ENCODE measurements around the gene WHRN.
A peak's percentile ranks its signal among the peaks of the same experiment; 100 is the strongest.

Gene WHRN

DNA sequence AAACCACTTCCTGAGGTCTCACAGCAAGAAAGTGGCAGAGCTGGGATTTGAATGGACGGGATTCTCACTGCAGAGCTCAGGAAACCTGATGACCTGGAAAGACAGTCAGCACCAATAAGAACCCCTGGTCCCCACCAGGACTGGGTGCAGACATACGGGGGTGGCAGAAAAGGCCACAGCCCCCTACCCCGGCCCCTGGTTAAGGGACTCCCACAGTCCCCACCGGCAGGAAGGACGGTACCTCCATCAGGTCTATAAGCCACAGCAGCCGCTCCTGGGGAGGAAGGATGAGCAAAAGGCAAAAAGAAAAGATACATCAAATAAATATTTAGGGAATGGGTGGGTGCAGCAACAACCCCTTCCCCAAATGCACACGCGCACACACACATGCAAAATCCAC, 85.5 kb downstream of the WHRN start:
- DNase-seq (ENCODE audit: low spot score) = no peak

DNA sequence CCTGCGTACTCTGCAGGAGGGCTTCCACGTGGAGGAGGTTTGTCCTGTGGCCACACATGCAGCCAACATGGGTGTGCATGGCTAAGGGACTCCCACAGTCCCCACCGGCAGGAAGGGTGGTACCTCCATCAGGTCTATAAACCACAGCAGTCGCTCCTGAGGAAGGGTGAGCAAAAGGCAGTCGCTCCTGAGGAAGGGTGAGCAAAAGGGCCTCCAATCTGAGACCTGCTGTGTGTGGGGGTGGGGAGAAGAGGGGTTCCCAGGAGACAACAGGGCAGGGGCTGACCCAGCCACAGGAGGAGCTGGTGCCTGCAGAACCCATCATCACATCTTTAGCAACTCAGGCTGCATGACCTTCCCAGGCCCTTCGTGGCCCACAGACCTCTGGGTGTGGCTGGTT, 87.2 kb downstream of the WHRN start:
- no peak for DNase-seq (ENCODE audit: low spot score)

DNA sequence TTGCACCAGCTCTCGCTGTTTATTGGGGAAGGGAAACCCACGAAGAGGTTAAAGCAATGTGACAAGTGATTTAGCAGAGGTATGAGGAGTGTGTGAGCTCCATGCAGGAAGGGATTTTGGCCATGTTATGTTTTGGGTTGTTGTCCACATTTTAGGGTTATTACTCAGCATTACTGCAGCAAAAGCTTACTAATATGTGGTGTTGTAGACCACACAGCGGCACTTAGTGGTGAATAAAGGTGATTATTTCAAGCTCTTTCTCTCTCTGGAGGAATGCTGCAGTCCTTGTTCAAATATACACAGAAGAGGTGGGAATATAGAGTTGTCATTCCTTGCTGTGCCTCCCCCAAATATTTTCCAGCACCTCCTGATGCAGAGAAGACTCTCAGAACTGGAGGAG, 87.8 kb downstream of the WHRN start:
- DNase-seq (ENCODE audit: low spot score) = no peak

DNA sequence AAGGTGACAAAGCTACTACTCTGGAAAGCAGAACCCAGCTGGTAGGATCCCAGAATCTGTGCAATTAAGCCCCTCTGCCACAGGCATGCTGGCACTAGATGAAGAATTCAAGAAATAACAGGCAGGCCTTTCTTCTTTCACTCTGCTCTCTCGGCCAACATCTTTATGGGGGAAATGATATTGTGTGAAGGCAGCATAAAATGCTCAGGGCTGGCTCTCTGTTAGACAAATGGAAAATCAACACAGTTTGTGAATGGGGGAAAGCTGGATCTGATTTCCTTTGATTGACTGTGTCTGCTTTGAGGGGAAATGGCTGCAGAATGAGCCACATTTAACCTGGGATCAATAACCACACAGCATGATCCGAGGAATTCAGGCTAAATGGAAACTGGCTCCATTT, 88.4 kb downstream of the WHRN start:
- DNase-seq (ENCODE audit: low spot score) = no peak

DNA sequence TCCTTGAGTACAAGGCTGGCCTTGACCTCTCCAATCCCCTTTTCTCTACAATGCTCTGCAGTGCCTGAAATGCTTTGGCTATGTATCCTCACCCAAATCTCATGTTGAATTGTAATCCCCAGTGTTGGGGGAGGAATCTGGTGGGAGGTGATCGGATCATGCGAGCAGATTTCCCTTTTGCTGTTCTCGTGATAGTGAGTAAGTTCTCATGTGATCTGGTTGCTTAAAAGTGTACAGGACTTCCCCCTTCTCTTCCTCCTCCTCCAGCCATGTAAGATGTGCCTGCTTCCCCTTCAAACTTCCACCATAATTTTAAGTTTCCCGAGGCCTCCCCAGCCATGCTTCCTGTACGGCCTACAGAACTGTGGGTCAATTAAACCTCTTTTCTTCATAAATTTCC, 89.0 kb downstream of the WHRN start:
- DNase-seq (ENCODE audit: low spot score) = no peak

DNA sequence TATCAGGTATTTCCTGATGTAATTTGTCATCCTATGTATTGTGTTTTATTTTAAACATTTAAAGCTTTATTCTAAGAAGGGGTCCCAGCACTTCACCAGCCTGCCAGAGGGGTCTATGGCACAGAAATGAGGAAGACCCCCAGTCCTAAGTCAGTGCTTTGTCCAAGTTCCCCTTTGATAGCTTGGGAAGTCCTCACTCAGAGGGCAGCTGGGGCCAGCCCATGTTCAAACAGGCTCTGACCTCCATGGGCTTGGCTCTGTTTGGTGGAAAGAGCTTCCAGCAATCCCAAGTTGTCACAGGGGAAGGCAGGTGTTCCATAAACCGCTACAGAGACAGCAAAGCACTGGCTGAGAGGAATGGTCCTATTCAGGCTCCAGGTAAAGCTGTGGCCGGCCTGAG, 90.9 kb downstream of the WHRN start:
- no peak for DNase-seq (ENCODE audit: low spot score)

DNA sequence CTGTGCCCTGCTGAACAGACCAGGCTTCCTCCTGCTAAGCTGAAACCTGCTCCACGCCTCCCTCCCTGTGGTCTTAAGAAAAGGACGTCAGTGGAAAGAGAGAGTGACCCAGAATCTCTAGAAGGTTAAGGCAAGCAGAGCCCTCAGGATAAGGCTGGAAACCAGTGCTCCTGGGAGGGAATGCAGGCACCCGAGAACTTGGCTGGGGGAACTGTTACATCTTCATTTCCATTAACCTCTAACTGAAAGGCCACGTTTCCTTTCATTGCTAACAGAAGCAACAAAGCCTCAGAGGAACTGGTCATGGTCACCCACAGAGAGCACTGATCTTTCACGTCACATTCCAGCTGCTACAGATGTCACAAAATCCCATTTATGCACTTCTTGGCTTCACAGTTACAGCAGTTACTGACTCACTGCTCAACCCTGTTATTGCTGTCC, 91.4 kb downstream of the WHRN start:
- no peak for DNase-seq (ENCODE audit: low spot score)

DNA sequence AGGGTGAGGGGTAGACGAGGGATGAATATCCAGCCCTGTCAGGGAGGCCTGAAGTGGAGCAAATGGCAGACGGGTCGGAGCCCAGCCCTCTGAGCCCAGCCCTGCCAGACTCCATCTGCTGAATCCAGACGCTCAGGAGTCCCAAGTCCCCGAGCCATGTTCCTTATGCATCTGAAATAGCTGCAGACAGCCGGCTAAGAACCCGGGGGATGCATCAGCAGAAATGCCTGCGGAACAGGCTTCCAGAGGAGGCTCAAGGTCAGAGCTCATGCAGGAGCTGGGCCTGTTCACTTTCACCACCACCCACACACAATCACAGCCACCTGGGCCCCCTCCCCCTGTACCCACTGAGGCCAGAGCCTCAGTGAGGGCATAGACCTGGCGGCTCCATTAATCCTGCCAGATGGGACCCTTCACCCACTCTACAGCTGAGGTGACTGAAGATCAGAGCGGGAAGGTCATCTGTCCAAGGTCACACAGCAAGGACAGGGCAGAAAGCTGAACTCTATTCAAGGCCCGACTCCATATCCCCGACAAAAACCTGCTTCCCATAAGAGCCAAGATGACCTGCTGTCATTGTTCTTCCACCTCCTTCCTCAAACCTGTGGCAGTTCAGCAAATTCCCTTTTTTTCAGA, 93.1 kb downstream of the WHRN start:
- no peak for DNase-seq (ENCODE audit: low spot score)

DNA sequence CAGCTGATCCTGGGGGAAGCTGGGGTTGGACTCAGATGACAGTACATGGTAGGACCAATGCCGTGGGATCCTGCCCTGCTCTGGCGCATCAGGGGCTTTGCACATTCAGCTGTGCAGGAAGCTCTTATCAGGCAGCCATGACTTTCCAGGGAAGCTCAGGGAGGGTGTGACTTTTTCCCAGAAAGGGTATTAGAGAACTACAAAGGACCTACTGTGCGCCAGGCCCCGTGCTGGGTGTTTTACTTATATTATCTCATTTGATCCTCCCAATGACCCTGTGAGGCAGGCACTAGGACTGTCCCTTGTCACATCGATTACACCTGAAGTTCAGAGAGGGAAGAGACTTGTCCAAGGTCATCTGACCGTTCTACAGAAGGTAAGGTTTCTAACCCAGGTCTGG, 93.8 kb downstream of the WHRN start:
- DNase-seq (ENCODE audit: low spot score) = no peak

DNA sequence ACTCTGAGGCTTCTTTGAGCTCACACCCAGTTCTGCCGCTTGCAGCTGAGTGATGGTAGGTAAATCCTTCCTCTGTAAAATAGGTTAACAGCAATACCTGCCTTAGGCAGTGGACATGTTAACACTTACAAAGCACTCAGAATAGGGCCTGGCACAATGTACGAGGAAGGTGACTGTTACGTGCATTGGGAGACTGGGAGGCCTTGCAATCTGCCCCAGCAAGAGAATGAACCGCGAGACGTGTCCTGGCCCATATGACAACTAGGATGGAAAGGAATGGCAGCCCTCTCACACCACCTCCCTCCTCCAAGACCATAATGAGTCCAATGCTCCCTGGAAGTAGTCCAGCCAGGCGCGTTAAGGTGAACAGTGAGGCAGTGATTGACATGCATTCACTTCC, 94.4 kb downstream of the WHRN start:
- DNase-seq (ENCODE audit: low spot score) = no peak

DNA sequence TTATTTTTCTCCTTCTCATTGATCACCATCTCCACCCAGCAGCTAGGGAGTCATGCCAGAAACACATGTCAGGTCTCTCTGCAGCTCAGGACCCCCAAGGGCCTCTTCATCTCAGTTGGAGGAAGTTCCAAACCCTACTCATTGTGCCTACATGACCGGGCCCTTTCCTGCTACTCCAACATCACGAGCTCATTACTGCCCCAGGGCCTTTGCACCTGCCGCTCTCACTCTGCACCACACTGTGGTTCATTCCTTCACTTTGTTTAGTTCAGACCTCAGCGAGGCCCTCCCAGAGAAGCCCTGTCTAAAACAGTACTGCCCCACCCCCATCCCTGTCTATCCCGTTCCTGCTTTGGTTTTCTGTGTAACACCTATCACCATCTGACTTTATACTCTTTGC, 95.4 kb downstream of the WHRN start:
- DNase-seq (ENCODE audit: low spot score) = no peak

DNA sequence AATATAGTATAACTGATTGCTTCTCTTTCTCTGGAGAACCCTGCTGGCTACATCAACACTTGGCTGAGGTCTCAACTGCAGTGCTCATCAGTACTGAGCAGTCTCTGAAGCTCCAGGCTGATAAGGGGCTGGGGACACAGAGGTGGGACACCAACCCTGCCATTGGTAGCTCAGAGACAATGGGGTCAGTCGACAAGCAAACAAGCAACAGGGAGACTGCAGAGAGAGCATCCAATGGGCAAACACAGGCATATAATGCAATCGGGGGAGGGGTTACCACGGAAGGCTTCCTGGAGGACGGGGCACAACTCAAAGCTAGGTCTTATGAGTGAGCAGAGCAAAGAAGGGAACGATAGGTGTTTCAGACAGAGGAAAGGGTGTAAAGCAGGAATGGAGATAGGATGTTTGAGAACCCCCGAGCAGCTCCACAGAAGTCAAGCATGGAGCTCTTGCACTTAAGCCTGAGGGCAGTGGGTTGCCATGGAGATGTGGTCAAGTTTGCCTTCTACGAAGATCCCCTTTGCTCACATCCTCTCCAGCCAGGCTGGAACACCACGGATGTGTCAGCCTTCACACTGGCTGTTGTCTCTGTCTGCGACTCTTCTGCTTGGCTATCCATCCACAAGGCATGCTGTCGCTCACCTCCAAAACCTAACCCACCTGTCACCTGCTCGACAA, 96.0 kb downstream of the WHRN start:
- DNase-seq (ENCODE audit: low spot score) = no peak

DNA sequence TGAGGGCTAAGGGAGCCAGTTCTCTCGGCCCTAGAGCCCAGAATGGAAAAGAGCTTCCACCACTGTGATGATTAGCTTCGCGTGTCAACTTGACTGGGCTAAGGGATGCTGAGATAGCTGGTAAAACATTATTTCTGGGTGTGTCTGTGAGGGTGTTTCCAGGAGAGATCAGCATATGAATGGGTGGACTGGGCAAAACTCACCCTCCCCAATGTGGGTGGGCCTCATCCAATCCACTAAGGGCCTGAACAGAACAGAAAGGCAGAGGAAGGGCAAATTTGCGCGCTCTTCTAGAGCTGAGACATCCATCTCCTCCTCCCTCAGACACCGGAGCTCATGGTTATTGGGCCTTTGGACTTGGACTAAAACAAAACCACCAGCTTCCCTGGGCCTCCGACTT, 96.6 kb downstream of the WHRN start:
- no peak for DNase-seq (ENCODE audit: low spot score)

DNA sequence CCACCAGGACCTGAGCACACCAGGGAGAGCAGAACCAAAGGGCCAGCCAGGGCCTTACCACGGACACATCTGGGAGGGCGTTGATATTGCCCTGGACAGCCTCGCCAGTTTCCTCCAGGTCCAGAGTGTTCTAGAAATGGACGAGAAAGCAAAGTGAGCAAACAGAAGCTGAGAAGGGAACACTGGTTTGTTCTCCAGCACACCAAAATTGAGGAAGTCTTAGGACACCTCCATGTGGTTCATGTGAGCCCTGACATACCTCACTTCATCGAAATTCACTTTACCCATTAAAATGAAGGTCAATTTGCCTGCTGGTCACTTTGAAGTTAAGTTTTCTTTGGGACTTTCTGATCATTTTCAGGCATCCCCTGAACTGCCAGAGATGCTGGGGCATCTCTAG, 97.4 kb downstream of the WHRN start:
- no peak for DNase-seq (ENCODE audit: low spot score)

DNA sequence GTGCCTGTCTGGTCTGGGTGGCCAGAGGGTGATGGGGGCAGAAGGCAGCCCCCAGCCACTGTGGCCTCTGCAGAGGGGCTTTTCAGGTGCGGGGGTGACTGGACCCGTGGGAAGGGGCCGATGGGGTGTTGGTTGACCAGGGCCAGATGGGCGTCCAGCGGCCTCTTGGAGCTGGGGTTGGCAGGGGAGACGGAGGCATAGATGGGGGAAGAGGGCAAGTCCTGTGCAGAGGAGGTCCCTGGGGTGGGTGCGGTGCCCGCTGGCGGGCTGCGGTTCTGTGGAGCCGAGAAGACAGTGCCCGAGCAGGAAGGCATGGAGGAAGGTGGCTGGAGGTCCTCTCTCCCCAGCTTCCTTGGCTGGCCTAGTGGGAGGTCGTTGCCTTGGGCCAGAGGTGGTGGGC, 98.8 kb downstream of the WHRN start:
- DNase-seq (ENCODE audit: low spot score) = no peak

DNA sequence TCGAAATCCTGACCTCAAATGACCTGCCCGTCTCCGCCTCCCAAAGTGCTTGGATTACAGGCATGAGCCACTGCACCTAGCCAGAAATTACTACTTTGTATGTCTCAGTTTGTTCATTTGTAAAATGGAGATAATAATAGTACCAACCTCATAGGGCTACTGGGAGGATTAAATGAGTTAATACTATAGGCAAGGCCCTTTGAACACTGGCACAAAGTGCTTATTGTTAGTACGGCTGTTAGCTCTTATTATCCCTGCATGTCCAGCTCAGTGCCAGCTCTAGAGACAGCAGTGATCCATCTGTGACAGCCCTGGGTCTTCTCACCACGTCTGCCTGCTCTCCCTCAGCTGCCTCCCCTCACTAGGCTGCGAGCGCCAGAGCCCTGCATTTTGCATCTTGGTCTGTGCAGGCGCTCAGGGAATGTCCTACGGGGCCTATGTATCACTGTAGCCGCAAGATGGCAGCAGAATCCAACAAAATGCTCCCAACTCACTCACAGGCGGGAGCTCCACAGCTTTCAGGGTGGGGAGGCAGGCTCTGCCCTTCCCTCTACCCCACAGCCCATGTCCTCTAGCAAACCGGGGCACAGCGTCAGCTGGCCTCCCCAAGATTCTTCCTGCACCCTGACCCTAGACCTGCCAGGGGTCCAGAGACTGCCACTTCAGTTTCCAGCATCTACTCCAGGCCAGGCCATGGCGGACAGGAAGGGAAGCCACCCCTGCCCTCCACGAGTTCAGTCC, 99.8 kb downstream of the WHRN start:
- peak; percentile 82 for DNase-seq (ENCODE audit: low spot score)

DNA sequence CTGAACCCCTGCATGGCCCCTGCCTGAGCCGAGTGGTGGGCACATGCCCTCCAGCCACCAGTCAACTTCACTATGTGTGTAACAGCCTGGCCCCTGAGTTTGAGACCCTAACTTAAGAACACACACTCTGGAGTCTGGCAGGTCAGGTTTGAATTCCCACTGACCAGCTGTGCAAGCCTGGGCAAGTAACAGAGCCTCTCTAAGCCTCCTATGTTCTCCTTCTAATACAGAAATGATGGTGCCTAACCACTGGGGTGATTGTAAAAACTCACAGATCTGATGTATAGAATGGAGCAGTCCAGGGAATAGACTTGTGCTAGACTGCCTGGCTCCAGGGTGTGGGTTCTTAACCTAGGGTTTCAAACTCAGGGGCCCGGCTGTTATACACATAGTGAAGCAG, 100.7 kb downstream of the WHRN start:
- DNase-seq (ENCODE audit: low spot score) = no peak

DNA sequence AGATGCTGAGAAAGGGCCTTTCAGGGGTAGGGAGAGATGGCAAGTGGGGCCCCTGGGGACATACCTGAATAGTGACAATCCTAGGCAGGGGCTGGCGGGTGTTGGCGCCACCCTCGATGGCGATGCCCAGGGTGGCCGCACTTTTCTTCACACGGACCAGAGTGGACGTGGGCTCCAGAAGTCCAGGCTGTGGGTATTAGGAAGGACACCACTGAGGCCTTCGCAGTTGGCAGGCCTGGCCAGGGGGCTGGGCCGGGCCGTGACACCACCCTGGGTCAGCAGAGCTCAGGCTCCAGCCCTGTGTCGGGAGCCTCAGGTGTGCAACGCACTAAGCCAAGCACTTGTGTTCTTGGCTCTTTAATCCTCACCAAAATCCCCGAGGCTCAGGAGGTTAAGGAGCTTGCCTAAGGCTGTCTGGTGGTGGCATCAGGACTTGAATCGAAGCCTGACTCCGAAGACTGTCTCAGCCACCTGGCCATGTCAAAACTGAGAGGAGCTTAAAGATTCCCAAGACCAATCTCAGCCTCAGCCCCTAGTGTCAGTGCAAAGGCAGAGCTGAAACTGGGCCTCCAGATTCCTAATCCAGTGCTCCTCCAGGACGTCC, 102.0 kb downstream of the WHRN start:
- no peak for DNase-seq (ENCODE audit: low spot score)

DNA sequence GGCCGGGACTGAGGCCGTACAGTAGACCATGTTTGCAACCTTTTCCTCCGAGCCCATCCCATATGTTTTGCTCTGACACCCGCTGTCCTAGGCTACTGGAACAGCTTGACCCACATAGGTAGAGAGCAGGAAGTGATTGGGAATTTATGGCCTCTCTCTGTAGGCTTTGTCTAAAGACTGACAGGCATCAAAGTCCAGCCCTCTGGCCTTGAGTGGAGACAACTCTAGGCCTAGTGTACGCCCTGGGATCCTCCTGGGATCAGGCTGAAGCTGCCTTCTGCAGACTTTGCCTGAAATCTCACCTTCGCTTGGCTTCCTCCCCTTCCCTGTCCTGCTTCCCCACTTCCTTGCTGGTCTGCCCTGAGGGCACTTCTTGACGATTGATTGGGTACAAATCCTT, 103.9 kb downstream of the WHRN start:
- no peak for DNase-seq (ENCODE audit: low spot score)

DNA sequence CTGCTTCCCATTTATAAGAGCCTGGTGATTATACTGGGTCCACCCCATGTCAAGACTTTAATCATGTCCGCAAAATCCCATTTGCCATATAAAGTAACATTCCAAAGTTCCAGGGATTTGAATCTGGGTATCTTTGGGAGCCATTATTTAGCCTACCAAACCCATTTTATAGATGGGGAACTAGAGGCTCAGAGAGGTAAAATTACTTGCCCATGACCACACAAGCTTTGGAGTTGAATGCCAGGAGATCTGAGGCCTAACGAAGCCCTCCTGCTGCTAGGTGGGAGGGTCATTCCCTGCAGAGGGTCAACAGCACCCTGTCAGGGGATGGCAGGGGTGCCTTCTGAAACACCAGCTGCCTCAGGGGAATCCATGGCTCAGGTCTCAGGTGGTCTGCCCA, 104.5 kb downstream of the WHRN start:
- no peak for DNase-seq (ENCODE audit: low spot score)

DNA sequence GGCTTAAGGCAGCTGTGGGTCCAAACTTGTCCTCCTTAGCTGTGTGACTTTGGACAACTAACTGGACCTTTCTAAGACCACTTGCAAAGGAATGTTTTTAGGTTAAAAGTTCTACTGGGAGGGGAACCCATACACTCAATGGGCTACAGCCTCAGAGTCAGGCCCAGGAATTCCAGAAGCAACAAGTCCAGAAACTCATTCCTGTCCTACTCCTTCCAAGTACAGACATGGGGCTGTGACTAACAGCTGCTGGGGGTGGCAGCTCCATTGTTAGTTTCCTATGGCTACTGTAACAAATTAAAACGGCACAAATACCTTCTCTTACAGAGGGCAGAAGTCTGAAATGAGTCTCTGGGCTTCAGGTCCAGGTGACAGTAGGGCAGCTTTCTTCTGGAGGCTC, 105.1 kb downstream of the WHRN start:
- DNase-seq (ENCODE audit: low spot score) = no peak

DNA sequence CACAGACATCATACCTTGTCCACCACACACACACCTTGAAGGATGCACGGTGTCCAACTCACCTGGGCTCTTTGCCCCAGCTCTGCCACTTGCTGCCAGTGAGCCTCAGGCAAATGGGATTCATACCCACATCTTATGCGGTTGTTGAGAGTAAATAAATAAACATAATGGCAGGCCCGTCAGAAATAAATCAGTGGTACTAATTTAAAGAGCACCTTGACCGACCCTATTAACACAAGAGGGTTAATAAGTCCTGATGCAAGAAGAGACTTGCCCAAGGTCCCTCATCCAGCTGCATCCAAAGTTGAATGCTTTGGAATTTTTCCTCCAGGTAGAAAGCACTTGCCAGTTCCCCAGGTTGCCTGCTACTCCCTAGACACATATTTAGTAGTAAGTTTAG, 105.9 kb downstream of the WHRN start:
- no peak for DNase-seq (ENCODE audit: low spot score)
